Measurements from ENCODE around the gene CDH13. TPM values are rescaled to one million over a fixed set of nuclear protein-coding genes. Genes with fewer than 3 reads are reported as not detected.
A peak's percentile ranks its signal among the peaks of the same experiment; 100 is the strongest.

CDH13 gene
- total and polyA plus RNA-seq, 2 experiments from 2014 or later, result 2.9 to 4.8 TPM

GRCh38 chr16:82758904-82759303 is 132.1 kb downstream of the CDH13 start:
- H3K27me3 ChIP-seq, result no peaks in the 10 kb centered on the region
- TF ChIP-seq CTCF (IDR thresholded peaks at IDR 0.05; ENCODE audit: low read depth, low read length), result no peak
- H3K4me1 ChIP-seq (ENCODE audit: low read depth), result no peaks in the 10 kb centered on the region
- no peak for DNase-seq (ENCODE audit: low read depth in 1 of 2, low spot score in 1 of 2)
- H3K36me3 ChIP-seq, result no peaks in the 10 kb centered on the region
- H3K9me3 ChIP-seq (ENCODE audit: low read depth), result no peaks in the 10 kb centered on the region
- no peak overlapping the region for H3K4me3 ChIP-seq
- no peak overlapping the region for H3K27ac ChIP-seq

DNA sequence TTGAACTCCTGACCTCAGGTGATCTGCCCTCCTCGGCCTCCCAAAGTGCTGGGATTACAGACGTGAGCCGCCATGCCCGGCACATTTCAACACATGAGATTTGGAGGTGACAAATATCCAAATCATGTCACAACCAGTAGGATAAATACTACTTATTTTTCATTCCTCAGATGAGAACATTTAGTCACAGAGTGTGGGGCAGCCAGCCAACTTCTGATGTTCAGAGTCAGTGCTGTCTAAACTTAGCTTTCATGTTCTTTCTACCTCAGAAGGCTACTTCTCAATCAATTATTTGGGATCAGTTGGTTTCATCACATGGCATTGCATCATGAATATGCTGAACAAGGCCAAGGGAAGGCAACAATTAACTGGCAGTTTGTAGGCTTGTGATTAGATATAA is 134.5 kb downstream of the CDH13 start:
- Histone ChIP-seq H3K36me3 (no peaks in the 10 kb centered on the region), H3K27me3 (no peaks in the 10 kb centered on the region), H3K4me1 (ENCODE audit: low read depth) (no peaks in the 10 kb centered on the region), H3K9me3 (ENCODE audit: low read depth) (no peaks in the 10 kb centered on the region), H3K4me3 (no peak overlapping the region), H3K27ac (no peak overlapping the region)
- no peak for TF ChIP-seq CTCF (IDR thresholded peaks at IDR 0.05; ENCODE audit: low read depth, low read length)
- DNase-seq (ENCODE audit: low read depth in 1 of 2, low spot score in 1 of 2), result peak; percentile 20 to 67

- no peak overlapping the region for H3K27ac ChIP-seq
- no peaks in the 10 kb centered on the region for H3K4me1 ChIP-seq (ENCODE audit: low read depth)
- H3K27me3 ChIP-seq, result no peaks in the 10 kb centered on the region
- DNase-seq (ENCODE audit: low read depth in 1 of 2, low spot score in 1 of 2), result peak; percentile 6 to 41
- no peaks in the 10 kb centered on the region for H3K9me3 ChIP-seq (ENCODE audit: low read depth)
- no peak overlapping the region for H3K4me3 ChIP-seq
- H3K36me3 ChIP-seq, result no peaks in the 10 kb centered on the region
- no peak for TF ChIP-seq CTCF (IDR thresholded peaks at IDR 0.05; ENCODE audit: low read depth, low read length)
Observed at GRCh38 chr16:82761858-82762257, 135.1 kb downstream of the CDH13 start.

GRCh38 chr16:82763371-82763770 is 136.6 kb downstream of the CDH13 start:
- no peaks in the 10 kb centered on the region for H3K36me3 ChIP-seq
- H3K27ac ChIP-seq, result no peak overlapping the region
- H3K27me3 ChIP-seq, result no peaks in the 10 kb centered on the region
- no peaks in the 10 kb centered on the region for H3K9me3 ChIP-seq (ENCODE audit: low read depth)
- H3K4me1 ChIP-seq (ENCODE audit: low read depth), result no peaks in the 10 kb centered on the region
- TF ChIP-seq CTCF (IDR thresholded peaks at IDR 0.05; ENCODE audit: low read depth, low read length), result no peak
- DNase-seq (ENCODE audit: low read depth in 1 of 2, low spot score in 1 of 2), result no peak
- H3K4me3 ChIP-seq, result no peak overlapping the region

GRCh38 chr16:82767198-82767597 is 140.4 kb downstream of the CDH13 start:
- Histone ChIP-seq H3K36me3 (no peaks in the 10 kb centered on the region), H3K4me3 (no peak overlapping the region), H3K27ac (no peak overlapping the region), H3K27me3 (no peaks in the 10 kb centered on the region), H3K4me1 (ENCODE audit: low read depth) (no peaks in the 10 kb centered on the region), H3K9me3 (ENCODE audit: low read depth) (no peaks in the 10 kb centered on the region)
- DNase-seq (ENCODE audit: low read depth in 1 of 2, low spot score in 1 of 2), result no peak
- no peak for TF ChIP-seq CTCF (IDR thresholded peaks at IDR 0.05; ENCODE audit: low read depth, low read length)

DNA sequence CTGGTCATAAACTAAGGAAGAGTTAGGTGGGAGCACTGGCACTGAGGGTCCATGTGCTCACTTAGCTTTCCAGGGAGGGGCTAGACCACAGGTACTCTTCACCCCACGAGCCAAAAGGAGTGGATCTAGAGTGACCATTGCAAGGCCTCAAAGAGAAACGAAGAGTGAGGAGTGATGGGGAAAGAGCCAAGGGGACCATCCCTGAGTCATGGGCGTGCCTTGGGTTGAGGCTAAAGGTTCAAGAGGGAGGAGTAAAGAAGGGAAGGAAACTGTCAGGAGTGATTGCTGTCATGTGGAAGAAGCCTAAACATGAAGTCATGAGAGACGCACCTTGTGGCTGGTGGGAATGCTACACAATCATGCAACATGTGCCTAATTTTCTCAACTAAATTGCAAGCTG is 141.0 kb downstream of the CDH13 start:
- Histone ChIP-seq H3K36me3 (no peaks in the 10 kb centered on the region), H3K27ac (no peak overlapping the region), H3K4me3 (no peak overlapping the region), H3K9me3 (ENCODE audit: low read depth) (no peaks in the 10 kb centered on the region), H3K4me1 (ENCODE audit: low read depth) (no peaks in the 10 kb centered on the region), H3K27me3 (no peaks in the 10 kb centered on the region)
- TF ChIP-seq CTCF (IDR thresholded peaks at IDR 0.05; ENCODE audit: low read depth, low read length), result no peak
- no peak for DNase-seq (ENCODE audit: low read depth in 1 of 2, low spot score in 1 of 2)

Data from cardiac muscle cell (in vitro differentiated cells and primary cell).